HepG2 (cell line): ENCODE data around the gene AKAP12. TPM values are rescaled to one million over a fixed set of nuclear protein-coding genes. Genes with fewer than 3 reads are reported as not detected.

Experiments
- ATAC-seq: fragments of 200-7000 bp; cut with Tn5 transposase; 3 replicates; pipeline ENCODE4 v1.9.1; 2020; ENCODE audit warnings: mild to moderate bottlenecking, moderate library complexity
- BruUV-seq: library from RNA; stranded (reverse); fragments of 400-500 nt; replicated peaks from 2 replicates; lab custom pipeline; 2021; lab: Mats Ljungman, UMichigan
- CTCF ChIA-PET: fragments of 300-600 bp; formaldehyde crosslinking; extraction: SDS; loops from one replicate; lab custom pipeline; 2021; ENCODE audit warnings: low total read pairs, inconsistent platforms, low intra/inter-chr PET ratio; lab: Yijun Ruan, JAX
- POLR2A ChIA-PET: fragments of 350-600 bp; sonication (Branson Sonifier 250); formaldehyde crosslinking; loops from one replicate; lab custom pipeline; 2020; ENCODE audit warnings: antibody characterized with exemption, inconsistent platforms; lab: Yijun Ruan, JAX
- DNase-seq: peaks from one replicate; pipeline ENCODE4 v3.0.0-alpha.2; 2015; ENCODE audit warnings: low spot score
- FAIRE-seq: peaks from 3 replicates; lab custom pipeline; 2011; peaks lifted over from hg19 to GRCh38; lab: Jason Lieb, UNC
- H2AFZ ChIP-seq: one replicate; pipeline ENCODE4 v1.6.1; 2011; ENCODE audit warnings: low read length, inconsistent platforms
- H3K27ac ChIP-seq: fragments of 300-600 bp; 3 replicates; pipeline ENCODE4 v1.8.0; 2011; ENCODE audit warnings: mixed run types, mild to moderate bottlenecking, mixed read lengths, low read length, inconsistent platforms; ENCODE audit not compliant: insufficient read depth; ENCODE audit errors: extremely low read length
- H3K27me3 ChIP-seq, 2 experiments: fragments of 200-600 bp in 1 of 2; 2 replicates in 1 of 2; 3 replicates in 1 of 2; pipeline versions ENCODE4 v1.6.0 to v1.8.0; 2011; ENCODE audit warnings: low read length in 2 of 2, mild to moderate bottlenecking in 2 of 2, moderate library complexity in 2 of 2, inconsistent platforms in 1 of 2; ENCODE audit not compliant: insufficient read depth in 2 of 2, control insufficient read depth in 1 of 2
- H3K36me3 ChIP-seq, 2 experiments: fragments of 200-600 bp in 1 of 2; replicated peaks in 1 of 2; 2 replicates in 1 of 2; 3 replicates in 1 of 2; pipeline versions ENCODE4 v1.5.1 to v1.8.0; 2011; ENCODE audit warnings: low read length in 2 of 2, inconsistent platforms in 1 of 2; ENCODE audit not compliant: insufficient read depth in 2 of 2, control insufficient read depth in 1 of 2
- H3K4me1 ChIP-seq: 2 replicates; pipeline ENCODE4 v1.5.1; 2012; ENCODE audit warnings: low read length, inconsistent platforms; ENCODE audit not compliant: insufficient read depth
- H3K4me2 ChIP-seq: 2 replicates; pipeline ENCODE4 v1.6.0; 2011; ENCODE audit warnings: low read depth, low read length, inconsistent platforms
- H3K4me3 ChIP-seq, 3 experiments: fragments of 200-600 bp in 1 of 3; sonication (generic), shearing (Covaris generic) in 1 of 3; replicated peaks in 1 of 3; 2 replicates each; pipeline ENCODE4 v1.5.1; 2011 to 2016; ENCODE audit warnings: low read length in 3 of 3, inconsistent platforms in 2 of 3, low read depth in 2 of 3, mild to moderate bottlenecking in 2 of 3, control low read depth in 1 of 3, mixed read lengths in 1 of 3; ENCODE audit not compliant: insufficient read depth in 1 of 3
- H3K79me2 ChIP-seq: one replicate; pipeline ENCODE4 v1.6.1; 2011; ENCODE audit warnings: low read length, inconsistent platforms; ENCODE audit not compliant: insufficient read depth
- H3K9ac ChIP-seq: 2 replicates; pipeline ENCODE4 v1.6.0; 2011; ENCODE audit warnings: mild to moderate bottlenecking, low read depth, low read length, inconsistent platforms; ENCODE audit not compliant: insufficient read depth
- H3K9me3 ChIP-seq: 2 replicates; pipeline ENCODE4 v1.5.1; 2012; ENCODE audit warnings: mild to moderate bottlenecking, low read length
- H4K20me1 ChIP-seq: 2 replicates; pipeline ENCODE4 v1.6.0; 2011; ENCODE audit warnings: inconsistent platforms, mild to moderate bottlenecking, low read length, moderate library complexity; ENCODE audit not compliant: insufficient read depth
- AKNA ChIP-seq: sonication (generic); formaldehyde crosslinking; IDR thresholded peaks from 2 replicates; pipeline ENCODE4 v1.4.0; 2020; ENCODE audit warnings: missing genetic modification reagents, borderline replicate concordance
- ARNT ChIP-seq: fragments of 450-650 bp; IDR thresholded peaks from 2 replicates; pipeline ENCODE4 v1.6.1; 2017
- EP300 ChIP-seq, 3 experiments: sonication (generic) in 1 of 3; formaldehyde crosslinking in 1 of 3; IDR thresholded peaks; 2 replicates each; pipeline versions ENCODE4 v1.5.1 to v1.6.1; 2011 to 2020; ENCODE audit warnings: low read depth in 2 of 3, low read length in 2 of 3, borderline replicate concordance in 1 of 3, improper control_type of control experiment in 1 of 3, mild to moderate bottlenecking in 1 of 3, missing genetic modification reagents in 1 of 3, moderate library complexity in 1 of 3
- FOXA1 ChIP-seq, 2 experiments: fragments of 450-650 bp in 1 of 2; sonication (generic) in 1 of 2; formaldehyde crosslinking in 1 of 2; IDR thresholded peaks; 2 replicates each; pipeline versions ENCODE4 v1.4.0 to v1.6.1; 2016 to 2020; ENCODE audit warnings: missing genetic modification reagents in 1 of 2
- ISX ChIP-seq: sonication (generic); formaldehyde crosslinking; conservative IDR thresholded peaks from 2 replicates; pipeline ENCODE4 v1.5.0; 2020; ENCODE audit warnings: missing genetic modification reagents
- MIXL1 ChIP-seq: IDR thresholded peaks from 2 replicates; pipeline ENCODE4 v1.6.1; 2016
- PAXIP1 ChIP-seq: sonication (generic); formaldehyde crosslinking; conservative IDR thresholded peaks from 2 replicates; pipeline ENCODE4 v1.4.0; 2020; ENCODE audit warnings: mild to moderate bottlenecking, missing genetic modification reagents, moderate library complexity
- POGZ ChIP-seq: sonication (generic); formaldehyde crosslinking; IDR thresholded peaks from 2 replicates; pipeline ENCODE4 v1.4.0; 2020; ENCODE audit warnings: mild to moderate bottlenecking, missing genetic modification reagents
- SNAPC2 ChIP-seq: sonication (generic); formaldehyde crosslinking; IDR thresholded peaks from 2 replicates; pipeline ENCODE4 v1.8.1; 2022; ENCODE audit warnings: mild to moderate bottlenecking, missing genetic modification reagents
- ZNF232 ChIP-seq: sonication (generic); formaldehyde crosslinking; IDR thresholded peaks from 2 replicates; pipeline ENCODE4 v1.4.0; 2020; ENCODE audit warnings: missing genetic modification reagents, borderline replicate concordance
- ZNF510 ChIP-seq: sonication (generic); formaldehyde crosslinking; IDR thresholded peaks from 2 replicates; pipeline ENCODE4 v1.4.0; 2020; ENCODE audit warnings: low read depth, mild to moderate bottlenecking, missing genetic modification reagents
- ZNF607 ChIP-seq: sonication (generic); formaldehyde crosslinking; IDR thresholded peaks from 2 replicates; pipeline ENCODE4 v1.5.1; 2020; ENCODE audit warnings: missing genetic modification reagents, mild to moderate bottlenecking, borderline replicate concordance
- ZNF780A ChIP-seq: sonication (generic); formaldehyde crosslinking; IDR thresholded peaks from 2 replicates; pipeline ENCODE4 v1.8.0; 2022; ENCODE audit warnings: mild to moderate bottlenecking, missing genetic modification reagents, moderate library complexity
- ZNF788 ChIP-seq: sonication (generic); formaldehyde crosslinking; IDR thresholded peaks from 2 replicates; pipeline ENCODE4 v1.5.0; 2020; ENCODE audit warnings: mild to moderate bottlenecking, missing genetic modification reagents, borderline replicate concordance
- WGBS: methylation state at CpG from one replicate; pipeline ENCODE4 v1.1.6; 2017; ENCODE audit warnings: low lambda C conversion rate; 5-methylcytosine and 5-hydroxymethylcytosine counted together
- in situ Hi-C: cut with HindIII; loops from 2 replicates; pipeline ENCODE4 v1.10.0; 2017; ENCODE audit warnings: low pct_unique_long_range_greater_than_20kb; ENCODE audit not compliant: extremely low pct_ligation_motif_present
- intact Hi-C: fragments of 100-400 bp; cut with micrococcal nuclease; formaldehyde crosslinking; loops from one replicate; pipeline ENCODE4 v1.10.0; 2022; ENCODE audit not compliant: unreplicated experiment
- polyA plus RNA-seq, 8 experiments: library from polyadenylated mRNA; depleted of rRNA in 3 of 8; stranded (reverse) in 7 of 8; unstranded in 1 of 8; fragments of >200 nt; fragmentation: Illumina TruSeq in 4 of 8; extraction: Trizol in 4 of 8; gene quantifications; 2 replicates each; pipeline versions ENCODE4 v1.2.1 to v1.2.3, GENCODE V29; 2011 to 2016; ENCODE audit warnings: low read depth in 4 of 8, missing spikeins in 1 of 8, mixed read lengths in 1 of 8; ENCODE audit not compliant: insufficient read depth in 1 of 8
- total RNA-seq, 5 experiments: library from RNA; depleted of rRNA; stranded (reverse); fragments of >200 nt; fragmentation: Illumina TruSeq; extraction: Trizol; gene quantifications; 2 replicates each; pipeline ENCODE4 v1.2.3, GENCODE V29; 2016; ENCODE audit warnings: low read depth in 1 of 5

Gene AKAP12
- total and polyA plus RNA-seq, 2 of the 13 experiments (the other 11 are each of a cell fraction or from before 2014, with no cell fraction given) = 10.6 to 19.0 TPM

- TF ChIP-seq EP300 (IDR thresholded peaks at IDR 0.05; ENCODE audit: low read depth in 2 of 2, low read length in 2 of 2) (0 out of 4 replicates have a peak, but pooled peaks of 1 of the 2 experiments have one; percentile 26), EP300 (CRISPR knock-in tag; IDR thresholded peaks at IDR 0.05; ENCODE audit: borderline replicate concordance) (no peak), POGZ (CRISPR knock-in tag) (0 out of 2 replicates have a peak, but pooled peaks have one; percentile 29), PAXIP1 (CRISPR knock-in tag) (0 out of 2 replicates have a peak, but pooled peaks have one; percentile 32)
Observed at GRCh38 chr6:151269321-151269995, 29.7 kb downstream of the AKAP12 start (continued).

- no peak overlapping the region for H3K4me2 ChIP-seq
- no peak for TF ChIP-seq ZNF510 (CRISPR knock-in tag)
- no peak for TF ChIP-seq FOXA1 (IDR thresholded peaks at IDR 0.05)
- TF ChIP-seq FOXA1 (CRISPR knock-in tag; IDR thresholded peaks at IDR 0.05) = no peak
- no peak for TF ChIP-seq ARNT
- no peak for TF ChIP-seq ZNF788 (CRISPR knock-in tag)
- TF ChIP-seq MIXL1 (CRISPR knock-in tag) = no peak
- no peak for TF ChIP-seq ZNF607
- no peak for TF ChIP-seq ZNF232 (CRISPR knock-in tag)
- no peak for TF ChIP-seq ZNF780A (CRISPR knock-in tag)
- no peak for TF ChIP-seq ISX (CRISPR knock-in tag)
- TF ChIP-seq AKNA (CRISPR knock-in tag) = no peak
- TF ChIP-seq SNAPC2 (CRISPR knock-in tag) = no peak
Observed at GRCh38 chr6:151275121-151275520, 35.4 kb downstream of the AKAP12 start.

More at GRCh38 chr6:151275121-151275520, 35.4 kb downstream of the AKAP12 start:
- no peak overlapping the region for H3K27ac ChIP-seq
- no peaks in the 10 kb centered on the region for H4K20me1 ChIP-seq
- WGBS = 65% methylated on average over 6 of the region's 6 CpGs
- no peaks in the 10 kb centered on the region for H3K27me3 ChIP-seq
- H3K9me3 ChIP-seq = no peaks in the 10 kb centered on the region
- no peaks in the 10 kb centered on the region for H3K79me2 ChIP-seq
- in situ Hi-C loops (no loop called here), intact Hi-C loops (no loop called here)
- no peak overlapping the region for H3K4me3 ChIP-seq
- CTCF ChIA-PET = no interaction called here
- BruUV-seq = no TSS peak
- DNase-seq (no peak), FAIRE-seq (no peak), ATAC-seq (no peak)
- no peak overlapping the region for H3K9ac ChIP-seq
- peaks cover under 1% of the 10 kb centered on the region; the same call in 1 of the 2 replicates for H3K4me1 ChIP-seq
- POLR2A ChIA-PET = no interaction called here
- no peak overlapping the region for H2AFZ ChIP-seq
- no peaks in the 10 kb centered on the region for H3K36me3 ChIP-seq
